MM.1S (cell line): Measurements from ENCODE around the gene HMGN1.

Experiments
- DNase-seq: peaks from one replicate; pipeline ENCODE4 v3.0.0-alpha.2; 2015
- H2AFZ ChIP-seq: fragments of 300-600 bp; sonication (generic); 2 replicates; pipeline ENCODE4 v1.6.0; 2016; ENCODE audit warnings: antibody characterized with exemption, low read length
- H3F3A ChIP-seq: fragments of 300-600 bp; sonication (generic); 2 replicates; pipeline ENCODE4 v1.6.1; 2016; ENCODE audit warnings: mild to moderate bottlenecking, antibody characterized with exemption, low read length, moderate library complexity, mixed read lengths; ENCODE audit not compliant: insufficient read depth
- H3K27ac ChIP-seq: fragments of 300-600 bp; sonication (generic); 2 replicates; pipeline ENCODE4 v1.5.1; 2016; ENCODE audit warnings: mild to moderate bottlenecking, low read length
- H3K27me3 ChIP-seq: fragments of 300-600 bp; sonication (generic); replicated peaks from 2 replicates; pipeline ENCODE4 v1.6.0; 2016; ENCODE audit warnings: low read length; ENCODE audit not compliant: insufficient read depth
- H3K36me3 ChIP-seq: fragments of 300-600 bp; sonication (generic); replicated peaks from 2 replicates; pipeline ENCODE4 v1.6.1; 2016; ENCODE audit warnings: mild to moderate bottlenecking, low read length, mixed read lengths; ENCODE audit not compliant: insufficient read depth
- H3K4me1 ChIP-seq: fragments of 300-600 bp; sonication (generic); 2 replicates; pipeline ENCODE4 v1.6.1; 2016; ENCODE audit warnings: low read length, mixed read lengths
- H3K4me2 ChIP-seq: fragments of 300-600 bp; sonication (generic); 2 replicates; pipeline ENCODE4 v1.6.0; 2016; ENCODE audit warnings: low read depth, low read length
- H3K4me3 ChIP-seq: fragments of 300-600 bp; sonication (generic); 2 replicates; pipeline ENCODE4 v1.5.1; 2016; ENCODE audit warnings: low read length, mixed read lengths
- H3K79me2 ChIP-seq: fragments of 300-600 bp; sonication (generic); 2 replicates; pipeline ENCODE4 v1.6.1; 2016; ENCODE audit warnings: mixed run types, low read length, mixed read lengths
- H3K9ac ChIP-seq: fragments of 300-600 bp; sonication (generic); 2 replicates; pipeline ENCODE4 v1.6.1; 2016; ENCODE audit warnings: low read length, mixed read lengths
- H3K9me2 ChIP-seq: fragments of 300-600 bp; sonication (generic); replicated peaks from 2 replicates; pipeline ENCODE4 v1.6.1; 2016; ENCODE audit warnings: mild to moderate bottlenecking, low read length, mixed read lengths; ENCODE audit not compliant: insufficient read depth
- H3K9me3 ChIP-seq: fragments of 300-600 bp; sonication (generic); replicated peaks from 2 replicates; pipeline ENCODE4 v1.6.1; 2016; ENCODE audit warnings: mild to moderate bottlenecking, low read length, mixed read lengths; ENCODE audit not compliant: insufficient read depth
- H4K20me1 ChIP-seq: fragments of 300-600 bp; sonication (generic); 2 replicates; pipeline ENCODE4 v1.6.1; 2016; ENCODE audit warnings: mild to moderate bottlenecking, low read length, moderate library complexity, mixed read lengths; ENCODE audit not compliant: insufficient read depth
- EZH2 ChIP-seq: fragments of 300-600 bp; sonication (generic); optimal IDR thresholded peaks from 2 replicates; pipeline ENCODE3; 2017; ENCODE audit warnings: low read depth, mild to moderate bottlenecking, antibody characterized with exemption, low read length, mixed read lengths
- EZH2phosphoT487 ChIP-seq: fragments of 300-600 bp; sonication (generic); IDR thresholded peaks from 2 replicates; pipeline ENCODE4 v1.6.1; 2018; ENCODE audit warnings: antibody characterized with exemption, low read length
- TF ChIP-seq, protein P1 (sequence below): fragments of 300-600 bp; sonication (generic); IDR thresholded peaks from 2 replicates; pipeline ENCODE4 v1.5.1; 2016; ENCODE audit warnings: antibody characterized with exemption, low read length, mixed read lengths

The HMGN1 gene

GRCh38 chr21:39353295-39353694 lies 4.4 kb upstream of the HMGN1 start:
- Histone ChIP-seq H3K27ac (no peak overlapping the region), H3K27me3 (no peaks in the 10 kb centered on the region), H3K9ac (no peak overlapping the region), H3K36me3 (no peaks in the 10 kb centered on the region), H3K4me3 (no peak overlapping the region), H3K4me1 (0 out of 2 replicates have a peak, but pooled peaks cover 3% of the 10 kb centered on the region), H3K9me2 (no peaks in the 10 kb centered on the region), H3K9me3 (no peaks in the 10 kb centered on the region), H2AFZ (no peak overlapping the region), H4K20me1 (no peaks in the 10 kb centered on the region), H3K4me2 (no peak overlapping the region), H3K79me2 (peaks cover 5% of the 10 kb centered on the region), H3F3A (peaks cover 2% of the 10 kb centered on the region; the same call in 1 of the 2 replicates)
- no peak for TF ChIP-seq EZH2
- TF ChIP-seq, protein P1, sequence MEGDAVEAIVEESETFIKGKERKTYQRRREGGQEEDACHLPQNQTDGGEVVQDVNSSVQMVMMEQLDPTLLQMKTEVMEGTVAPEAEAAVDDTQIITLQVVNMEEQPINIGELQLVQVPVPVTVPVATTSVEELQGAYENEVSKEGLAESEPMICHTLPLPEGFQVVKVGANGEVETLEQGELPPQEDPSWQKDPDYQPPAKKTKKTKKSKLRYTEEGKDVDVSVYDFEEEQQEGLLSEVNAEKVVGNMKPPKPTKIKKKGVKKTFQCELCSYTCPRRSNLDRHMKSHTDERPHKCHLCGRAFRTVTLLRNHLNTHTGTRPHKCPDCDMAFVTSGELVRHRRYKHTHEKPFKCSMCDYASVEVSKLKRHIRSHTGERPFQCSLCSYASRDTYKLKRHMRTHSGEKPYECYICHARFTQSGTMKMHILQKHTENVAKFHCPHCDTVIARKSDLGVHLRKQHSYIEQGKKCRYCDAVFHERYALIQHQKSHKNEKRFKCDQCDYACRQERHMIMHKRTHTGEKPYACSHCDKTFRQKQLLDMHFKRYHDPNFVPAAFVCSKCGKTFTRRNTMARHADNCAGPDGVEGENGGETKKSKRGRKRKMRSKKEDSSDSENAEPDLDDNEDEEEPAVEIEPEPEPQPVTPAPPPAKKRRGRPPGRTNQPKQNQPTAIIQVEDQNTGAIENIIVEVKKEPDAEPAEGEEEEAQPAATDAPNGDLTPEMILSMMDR = no peak
- no peak for TF ChIP-seq EZH2phosphoT487
- no peak for DNase-seq

DNA sequence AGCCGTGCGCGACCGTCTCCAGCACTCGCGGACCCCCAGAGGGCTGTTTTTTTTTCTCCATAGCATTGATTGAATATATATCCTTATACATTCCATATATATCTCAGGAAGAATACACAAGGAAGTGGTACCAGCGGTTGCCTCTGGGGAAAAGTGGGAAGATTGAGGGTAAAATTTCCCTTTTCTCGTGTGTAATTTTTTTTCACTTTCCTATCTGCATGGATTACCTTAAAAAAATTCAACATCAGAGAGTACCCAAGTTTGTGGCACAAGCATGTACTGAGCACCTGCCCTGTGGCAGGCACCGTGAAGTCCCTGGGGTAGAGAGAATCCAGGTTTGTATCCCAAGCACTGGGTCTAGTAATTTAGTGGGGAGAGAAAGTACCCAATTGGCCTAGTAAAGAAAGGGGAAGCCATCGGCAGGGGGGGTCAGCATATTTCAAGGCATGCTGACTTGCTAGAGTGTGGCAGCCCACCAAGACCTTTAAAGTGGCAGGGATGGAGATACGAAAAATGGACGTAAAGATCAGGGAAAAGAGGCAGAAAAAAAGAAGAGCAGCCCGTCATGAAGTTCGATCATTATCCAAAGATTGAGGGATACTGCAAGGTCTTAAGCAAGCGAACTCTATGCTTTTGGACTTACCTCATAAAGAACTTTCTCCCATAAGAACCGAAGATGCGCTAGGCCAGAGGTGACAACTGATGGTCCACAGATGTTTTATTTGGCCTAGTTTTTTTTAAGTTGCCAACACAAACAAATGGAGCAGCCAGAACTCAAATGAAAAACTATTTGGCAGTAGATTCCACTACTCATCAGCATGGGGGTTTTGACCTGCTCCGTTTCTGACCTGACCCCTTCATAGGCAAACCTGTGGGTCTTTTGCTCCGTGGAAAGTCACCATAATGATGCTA lies 1.5 kb upstream of the HMGN1 start:
- no peaks in the 10 kb centered on the region for H3K27me3 ChIP-seq
- peaks cover 17% of the 10 kb centered on the region; the same call in 1 of the 2 replicates for H4K20me1 ChIP-seq
- no peak for DNase-seq
- H3K4me2 ChIP-seq = peak overlapping the region; percentile 79
- H3K79me2 ChIP-seq = peaks cover 34% of the 10 kb centered on the region
- H3K4me1 ChIP-seq = peaks cover 11% of the 10 kb centered on the region
- H2AFZ ChIP-seq = peak overlapping the region; percentile 88
- no peak for TF ChIP-seq EZH2phosphoT487
- peak overlapping the region; percentile 72 for H3K4me3 ChIP-seq
- H3F3A ChIP-seq = peaks cover 12% of the 10 kb centered on the region
- no peaks in the 10 kb centered on the region for H3K9me3 ChIP-seq
- peak overlapping the region; percentile 79 for H3K9ac ChIP-seq
- H3K9me2 ChIP-seq = no peaks in the 10 kb centered on the region
- H3K36me3 ChIP-seq = peaks cover 17% of the 10 kb centered on the region; the same call in 1 of the 2 replicates
- H3K27ac ChIP-seq = peak overlapping the region; percentile 69; the same call in 1 of the 2 replicates

GRCh38 chr21:39349211-39350093 lies 564 bp upstream of the HMGN1 start:
- peak overlapping the region; percentile 79 for H3K9ac ChIP-seq
- H3K79me2 ChIP-seq = peaks cover 43% of the 10 kb centered on the region
- H3K4me1 ChIP-seq = peaks cover 11% of the 10 kb centered on the region
- TF ChIP-seq, protein P1 = no peak
- TF ChIP-seq EZH2 (no peak), EZH2phosphoT487 (no peak)
- peak overlapping the region; percentile 88 for H2AFZ ChIP-seq
- DNase-seq = peak; percentile 100
- peaks cover 15% of the 10 kb centered on the region for H3F3A ChIP-seq
- peak overlapping the region; percentile 69 for H3K27ac ChIP-seq
- H4K20me1 ChIP-seq = peaks cover 17% of the 10 kb centered on the region
- H3K9me3 ChIP-seq = no peaks in the 10 kb centered on the region
- peak overlapping the region; percentile 72 for H3K4me3 ChIP-seq
- no peaks in the 10 kb centered on the region for H3K27me3 ChIP-seq
- H3K9me2 ChIP-seq = no peaks in the 10 kb centered on the region
- peak overlapping the region; percentile 79 for H3K4me2 ChIP-seq
- peaks cover 26% of the 10 kb centered on the region for H3K36me3 ChIP-seq
